WTC11 (cell line): ENCODE data around the gene SLC39A3. TPM values are rescaled to one million over a fixed set of nuclear protein-coding genes. Genes with fewer than 3 reads are reported as not detected.

Experiments used
- ATAC-seq: fragments of 200-7000 bp; cut with Tn5 transposase; 2 replicates; pipeline ENCODE4 v1.10.0; 2021; ENCODE audit warnings: mild to moderate bottlenecking, moderate library complexity
- CTCF ChIA-PET: fragments of 300-600 bp; sonication (Branson Sonifier 250); formaldehyde crosslinking; loops from one replicate; lab custom pipeline; 2021; ENCODE audit warnings: antibody characterized with exemption; lab: Charles Lee
- POLR2A ChIA-PET: fragments of 350-600 bp; sonication (Branson Sonifier 250); formaldehyde crosslinking; loops from one replicate; lab custom pipeline; 2021; ENCODE audit warnings: antibody characterized with exemption; lab: Charles Lee
- DNase-seq: peaks from one replicate; pipeline ENCODE4 v3.0.0; 2021; ENCODE audit warnings: low spot score
- H3K27ac Mint-ChIP-seq: 2 replicates; pipeline ENCODE4 v1.8.0; 2021; ENCODE audit warnings: mixed read lengths
- H3K27me3 Mint-ChIP-seq: 2 replicates; pipeline ENCODE4 v1.8.0; 2021; ENCODE audit warnings: low read depth, mild to moderate bottlenecking, moderate library complexity, mixed read lengths
- H3K36me3 Mint-ChIP-seq: 2 replicates; pipeline ENCODE4 v1.8.0; 2021; ENCODE audit warnings: mixed read lengths
- H3K4me1 Mint-ChIP-seq: 2 replicates; pipeline ENCODE4 v1.8.0; 2022; ENCODE audit warnings: mixed read lengths
- H3K4me3 Mint-ChIP-seq: 2 replicates; pipeline ENCODE4 v1.8.0; 2021; ENCODE audit warnings: mild to moderate bottlenecking, moderate library complexity, mixed read lengths
- H3K9me3 Mint-ChIP-seq: 2 replicates; pipeline ENCODE4 v1.8.0; 2021; ENCODE audit warnings: mixed read lengths
- EMX1 ChIP-seq: fragments of 250-450 bp; sonication (Bioruptor Pico); IDR thresholded peaks from 2 replicates; pipeline ENCODE4 v1.8.0; 2021; ENCODE audit warnings: mild to moderate bottlenecking
- GTF2I ChIP-seq: fragments of 250-450 bp; sonication (Bioruptor Pico); conservative IDR thresholded peaks from 2 replicates; pipeline ENCODE4 v1.4.0; 2021; ENCODE audit warnings: mild to moderate bottlenecking
- HMGA2 ChIP-seq: fragments of 250-450 bp; sonication (Bioruptor Pico); IDR thresholded peaks from 2 replicates; pipeline ENCODE4 v1.4.0; 2021; ENCODE audit warnings: mild to moderate bottlenecking, moderate library complexity
- IRF2 ChIP-seq: sonication (generic); formaldehyde crosslinking; IDR thresholded peaks from 2 replicates; pipeline ENCODE4 v1.8.0; 2022; ENCODE audit warnings: low read depth, missing genetic modification reagents, borderline replicate concordance
- KAT7 ChIP-seq: sonication (generic); formaldehyde crosslinking; IDR thresholded peaks from 2 replicates; pipeline ENCODE4 v1.8.1; 2023; ENCODE audit warnings: missing genetic modification reagents, mild to moderate bottlenecking, borderline replicate concordance
- MXD4 ChIP-seq: fragments of 250-450 bp; sonication (Bioruptor Pico); IDR thresholded peaks from 2 replicates; pipeline ENCODE4 v1.8.0; 2021; ENCODE audit warnings: mild to moderate bottlenecking, moderate library complexity, borderline replicate concordance
- NFATC4 ChIP-seq: fragments of 250-450 bp; sonication (Bioruptor Pico); IDR thresholded peaks from 2 replicates; pipeline ENCODE4 v1.9.0; 2021; ENCODE audit warnings: mild to moderate bottlenecking
- PRRX2 ChIP-seq: fragments of 250-450 bp; sonication (Bioruptor Pico); IDR thresholded peaks from 2 replicates; pipeline ENCODE4 v1.8.0; 2021; ENCODE audit warnings: mild to moderate bottlenecking
- RORB ChIP-seq: fragments of 250-450 bp; sonication (Bioruptor Pico); IDR thresholded peaks from 2 replicates; pipeline ENCODE4 v1.9.0; 2021; ENCODE audit warnings: mild to moderate bottlenecking
- SMAD4 ChIP-seq: sonication (generic); formaldehyde crosslinking; IDR thresholded peaks from 2 replicates; pipeline ENCODE4 v1.8.0; 2022; ENCODE audit warnings: mild to moderate bottlenecking, missing genetic modification reagents
- ZBTB21 ChIP-seq: sonication (generic); formaldehyde crosslinking; IDR thresholded peaks from 2 replicates; pipeline ENCODE4 v1.8.1; 2023; ENCODE audit warnings: mild to moderate bottlenecking, missing genetic modification reagents, borderline replicate concordance
- ZNF232 ChIP-seq: sonication (generic); formaldehyde crosslinking; IDR thresholded peaks from 2 replicates; pipeline ENCODE4 v1.8.0; 2022; ENCODE audit warnings: mild to moderate bottlenecking, missing genetic modification reagents
- ZNF263 ChIP-seq: sonication (generic); formaldehyde crosslinking; IDR thresholded peaks from 2 replicates; pipeline ENCODE4 v1.8.1; 2022; ENCODE audit warnings: low read depth, mild to moderate bottlenecking, moderate library complexity, missing genetic modification reagents
- ZNF317 ChIP-seq: sonication (generic); formaldehyde crosslinking; IDR thresholded peaks from 2 replicates; pipeline ENCODE4 v1.8.1; 2023; ENCODE audit warnings: low read depth, mild to moderate bottlenecking, moderate library complexity, missing genetic modification reagents, borderline replicate concordance
- ZNF396 ChIP-seq: fragments of 250-450 bp; sonication (Bioruptor Pico); IDR thresholded peaks from 2 replicates; pipeline ENCODE4 v1.8.0; 2021; ENCODE audit warnings: mild to moderate bottlenecking, moderate library complexity, borderline replicate concordance
- ZNF671 ChIP-seq: fragments of 250-450 bp; sonication (Bioruptor Pico); IDR thresholded peaks from 2 replicates; pipeline ENCODE4 v1.8.0; 2021; ENCODE audit warnings: mild to moderate bottlenecking
- total RNA-seq: library from RNA; stranded (reverse); gene quantifications from 3 replicates; pipeline ENCODE4 v1.2.3, GENCODE V29; 2021
- TF ChIP-seq, protein P1 (sequence below): sonication (generic); formaldehyde crosslinking; IDR thresholded peaks from 2 replicates; pipeline ENCODE4 v1.8.1; 2022; ENCODE audit warnings: low read depth, missing genetic modification reagents, borderline replicate concordance
- TF ChIP-seq, protein P2 (sequence below): sonication (generic); formaldehyde crosslinking; IDR thresholded peaks from 2 replicates; pipeline ENCODE4 v1.8.0; 2023; ENCODE audit warnings: mild to moderate bottlenecking, missing genetic modification reagents
- TF ChIP-seq, protein P3 (sequence below): sonication (generic); formaldehyde crosslinking; IDR thresholded peaks from 2 replicates; pipeline ENCODE4 v1.8.1; 2022; ENCODE audit warnings: mild to moderate bottlenecking, missing genetic modification reagents, moderate library complexity, borderline replicate concordance
- TF ChIP-seq, protein P4 (sequence below): fragments of 250-450 bp; sonication (Bioruptor Pico); conservative IDR thresholded peaks from 2 replicates; pipeline ENCODE4 v1.9.0; 2021; ENCODE audit warnings: mild to moderate bottlenecking
- TF ChIP-seq, protein P5 (sequence below): fragments of 250-450 bp; sonication (Bioruptor Pico); IDR thresholded peaks from 2 replicates; pipeline ENCODE4 v1.9.0; 2021; ENCODE audit warnings: mild to moderate bottlenecking

The SLC39A3 gene
- total RNA-seq, 1 experiment from 2014 or later, result 38.0 TPM

DNA sequence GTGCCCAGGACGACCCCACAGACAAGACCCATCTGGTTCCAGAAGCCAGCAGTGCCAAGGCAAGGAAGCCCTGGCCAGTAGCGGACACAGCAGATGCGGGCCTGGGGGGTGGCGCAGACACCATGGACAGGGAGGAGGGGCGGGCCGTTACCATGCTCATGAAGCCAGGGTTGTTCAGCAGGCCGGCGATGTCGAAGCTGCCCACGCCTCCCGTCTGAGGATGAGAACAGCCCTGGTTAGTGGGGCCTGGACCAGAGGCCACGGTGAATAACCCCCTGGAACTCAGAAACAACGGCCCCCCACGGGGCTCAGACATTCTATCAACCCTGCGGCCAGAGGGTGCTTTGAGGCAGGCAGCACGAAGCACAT, 21.5 kb upstream of the SLC39A3 start (continued):
- TF ChIP-seq, protein P1, sequence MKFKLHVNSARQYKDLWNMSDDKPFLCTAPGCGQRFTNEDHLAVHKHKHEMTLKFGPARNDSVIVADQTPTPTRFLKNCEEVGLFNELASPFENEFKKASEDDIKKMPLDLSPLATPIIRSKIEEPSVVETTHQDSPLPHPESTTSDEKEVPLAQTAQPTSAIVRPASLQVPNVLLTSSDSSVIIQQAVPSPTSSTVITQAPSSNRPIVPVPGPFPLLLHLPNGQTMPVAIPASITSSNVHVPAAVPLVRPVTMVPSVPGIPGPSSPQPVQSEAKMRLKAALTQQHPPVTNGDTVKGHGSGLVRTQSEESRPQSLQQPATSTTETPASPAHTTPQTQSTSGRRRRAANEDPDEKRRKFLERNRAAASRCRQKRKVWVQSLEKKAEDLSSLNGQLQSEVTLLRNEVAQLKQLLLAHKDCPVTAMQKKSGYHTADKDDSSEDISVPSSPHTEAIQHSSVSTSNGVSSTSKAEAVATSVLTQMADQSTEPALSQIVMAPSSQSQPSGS (CRISPR knock-in tag), result no peak
- no peak for TF ChIP-seq GTF2I (CRISPR knock-in tag)

DNA sequence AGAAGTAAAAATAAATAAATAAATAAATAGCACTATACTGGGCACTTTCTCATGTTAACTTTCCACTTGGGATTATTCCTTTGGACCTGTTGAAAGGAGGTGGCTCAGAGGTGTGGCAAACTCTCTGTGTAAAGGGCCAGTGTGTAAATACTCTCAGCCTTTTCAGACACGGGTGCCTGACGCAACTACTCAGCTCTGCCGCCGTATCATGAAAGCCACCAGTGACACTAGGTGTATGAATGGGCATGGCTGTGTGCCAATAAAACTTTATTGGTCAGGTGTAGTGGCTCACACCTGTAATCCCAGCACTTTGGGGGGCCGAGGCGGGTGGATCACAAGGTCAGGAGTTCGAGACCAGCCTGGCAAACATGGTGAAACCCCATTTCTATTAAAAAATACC, 20.1 kb upstream of the SLC39A3 start:
- H3K27me3 Mint-ChIP-seq, result no peaks in the 10 kb centered on the region
- no peak for TF ChIP-seq ZNF671 (CRISPR knock-in tag)
- TF ChIP-seq ZNF232 (CRISPR knock-in tag), result no peak
- TF ChIP-seq ZNF317 (CRISPR knock-in tag), result no peak
- TF ChIP-seq KAT7 (CRISPR knock-in tag), result no peak
- TF ChIP-seq PRRX2 (CRISPR knock-in tag), result no peak
- no peak for TF ChIP-seq HMGA2 (CRISPR knock-in tag)
- no peak for TF ChIP-seq NFATC4 (CRISPR knock-in tag)
- TF ChIP-seq, protein P2, sequence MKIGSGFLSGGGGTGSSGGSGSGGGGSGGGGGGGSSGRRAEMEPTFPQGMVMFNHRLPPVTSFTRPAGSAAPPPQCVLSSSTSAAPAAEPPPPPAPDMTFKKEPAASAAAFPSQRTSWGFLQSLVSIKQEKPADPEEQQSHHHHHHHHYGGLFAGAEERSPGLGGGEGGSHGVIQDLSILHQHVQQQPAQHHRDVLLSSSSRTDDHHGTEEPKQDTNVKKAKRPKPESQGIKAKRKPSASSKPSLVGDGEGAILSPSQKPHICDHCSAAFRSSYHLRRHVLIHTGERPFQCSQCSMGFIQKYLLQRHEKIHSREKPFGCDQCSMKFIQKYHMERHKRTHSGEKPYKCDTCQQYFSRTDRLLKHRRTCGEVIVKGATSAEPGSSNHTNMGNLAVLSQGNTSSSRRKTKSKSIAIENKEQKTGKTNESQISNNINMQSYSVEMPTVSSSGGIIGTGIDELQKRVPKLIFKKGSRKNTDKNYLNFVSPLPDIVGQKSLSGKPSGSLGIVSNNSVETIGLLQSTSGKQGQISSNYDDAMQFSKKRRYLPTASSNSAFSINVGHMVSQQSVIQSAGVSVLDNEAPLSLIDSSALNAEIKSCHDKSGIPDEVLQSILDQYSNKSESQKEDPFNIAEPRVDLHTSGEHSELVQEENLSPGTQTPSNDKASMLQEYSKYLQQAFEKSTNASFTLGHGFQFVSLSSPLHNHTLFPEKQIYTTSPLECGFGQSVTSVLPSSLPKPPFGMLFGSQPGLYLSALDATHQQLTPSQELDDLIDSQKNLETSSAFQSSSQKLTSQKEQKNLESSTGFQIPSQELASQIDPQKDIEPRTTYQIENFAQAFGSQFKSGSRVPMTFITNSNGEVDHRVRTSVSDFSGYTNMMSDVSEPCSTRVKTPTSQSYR (CRISPR knock-in tag), result no peak
- TF ChIP-seq ZNF396 (CRISPR knock-in tag), result no peak
- TF ChIP-seq MXD4 (CRISPR knock-in tag), result no peak
- H3K9me3 Mint-ChIP-seq, result no peaks in the 10 kb centered on the region
- H3K4me3 Mint-ChIP-seq, result no peak overlapping the region
- no peak overlapping the region for H3K27ac Mint-ChIP-seq
- ChIA-PET POLR2A (no interaction called here), CTCF (interaction anchor here (0.8 kb wide), 1 partner anchor 11 kb away, joined by 3 read pairs; no protein-coding TSS in a partner anchor)
- no peaks in the 10 kb centered on the region for H3K4me1 Mint-ChIP-seq
- DNase-seq (no peak), ATAC-seq (no peak)
- H3K36me3 Mint-ChIP-seq, result peaks cover 43% of the 10 kb centered on the region

DNA sequence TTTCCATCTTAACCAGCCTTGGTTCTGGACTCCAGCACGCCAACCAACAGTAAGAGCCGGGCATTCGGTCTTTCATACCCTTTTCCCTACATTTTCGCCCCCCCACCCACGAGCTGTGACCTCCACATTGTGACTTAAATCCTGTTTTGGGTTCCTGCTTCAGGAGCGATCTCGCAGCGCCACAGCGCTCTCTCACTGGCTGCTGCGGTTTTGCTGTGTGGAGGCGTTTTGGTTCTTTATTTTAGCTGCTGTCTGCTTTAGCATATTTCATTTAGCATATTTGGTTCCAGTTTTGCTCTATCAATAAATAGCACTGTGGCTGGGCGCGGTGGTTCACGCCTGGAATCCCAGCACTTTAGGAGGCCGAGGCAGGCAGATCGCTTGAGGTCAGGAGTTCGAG, 19.5 kb upstream of the SLC39A3 start:
- no peaks in the 10 kb centered on the region for H3K27me3 Mint-ChIP-seq
- CTCF ChIA-PET, result interaction anchor here (1.0 kb wide), 1 partner anchor 122 kb away, joined by 3 read pairs; no protein-coding TSS in a partner anchor
- ATAC-seq, result no peak

More for the DNA sequence above, 19.5 kb upstream of the SLC39A3 start:
- no peak overlapping the region for H3K27ac Mint-ChIP-seq
- POLR2A ChIA-PET, result no interaction called here
- H3K36me3 Mint-ChIP-seq, result peaks cover 44% of the 10 kb centered on the region
- no peak for DNase-seq
- no peak overlapping the region for H3K4me3 Mint-ChIP-seq
- TF ChIP-seq RORB (CRISPR knock-in tag), result no peak
- TF ChIP-seq, protein P3, sequence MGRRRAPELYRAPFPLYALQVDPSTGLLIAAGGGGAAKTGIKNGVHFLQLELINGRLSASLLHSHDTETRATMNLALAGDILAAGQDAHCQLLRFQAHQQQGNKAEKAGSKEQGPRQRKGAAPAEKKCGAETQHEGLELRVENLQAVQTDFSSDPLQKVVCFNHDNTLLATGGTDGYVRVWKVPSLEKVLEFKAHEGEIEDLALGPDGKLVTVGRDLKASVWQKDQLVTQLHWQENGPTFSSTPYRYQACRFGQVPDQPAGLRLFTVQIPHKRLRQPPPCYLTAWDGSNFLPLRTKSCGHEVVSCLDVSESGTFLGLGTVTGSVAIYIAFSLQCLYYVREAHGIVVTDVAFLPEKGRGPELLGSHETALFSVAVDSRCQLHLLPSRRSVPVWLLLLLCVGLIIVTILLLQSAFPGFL, result no peak
- no peak for TF ChIP-seq EMX1
- TF ChIP-seq SMAD4 (CRISPR knock-in tag), result no peak
- no peak for TF ChIP-seq IRF2
- no peak for TF ChIP-seq ZBTB21
- no peak for TF ChIP-seq ZNF263 (CRISPR knock-in tag)
- TF ChIP-seq, protein P4, sequence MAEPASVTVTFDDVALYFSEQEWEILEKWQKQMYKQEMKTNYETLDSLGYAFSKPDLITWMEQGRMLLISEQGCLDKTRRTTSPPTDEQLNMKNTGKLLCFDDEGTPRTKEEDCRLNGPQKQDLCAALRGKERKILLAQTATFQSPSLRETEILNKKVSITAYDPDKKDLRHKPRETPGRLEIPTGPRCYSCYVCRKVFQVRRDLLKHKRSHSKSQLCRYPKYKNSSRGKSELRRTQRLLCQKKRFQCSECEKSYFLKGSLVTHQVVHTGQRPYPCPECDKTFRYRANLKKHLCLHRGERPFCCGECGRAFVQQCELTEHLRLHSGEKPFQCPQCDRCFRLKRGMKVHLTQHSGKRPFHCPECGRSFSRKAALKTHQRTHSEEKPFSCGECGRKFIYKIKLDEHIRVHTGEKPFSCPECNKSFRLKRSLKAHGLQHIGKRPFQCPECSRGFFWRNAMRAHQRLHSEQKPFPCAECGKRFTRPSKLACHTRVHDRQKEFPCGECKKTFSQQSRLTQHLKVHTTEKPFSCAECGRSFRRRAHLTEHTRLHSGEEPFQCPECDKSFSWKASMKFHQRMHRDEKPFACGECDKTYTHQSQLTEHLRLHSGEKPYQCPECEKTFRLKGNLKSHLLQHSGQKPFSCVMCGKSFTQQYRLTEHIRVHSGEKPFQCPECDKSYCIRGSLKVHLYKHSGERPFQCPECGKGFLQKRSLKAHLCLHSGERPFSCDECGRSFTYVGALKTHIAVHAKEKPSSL, result no peak
- TF ChIP-seq, protein P5, sequence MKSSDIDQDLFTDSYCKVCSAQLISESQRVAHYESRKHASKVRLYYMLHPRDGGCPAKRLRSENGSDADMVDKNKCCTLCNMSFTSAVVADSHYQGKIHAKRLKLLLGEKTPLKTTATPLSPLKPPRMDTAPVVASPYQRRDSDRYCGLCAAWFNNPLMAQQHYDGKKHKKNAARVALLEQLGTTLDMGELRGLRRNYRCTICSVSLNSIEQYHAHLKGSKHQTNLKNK (CRISPR knock-in tag), result no peak
- no peaks in the 10 kb centered on the region for H3K4me1 Mint-ChIP-seq
- H3K9me3 Mint-ChIP-seq, result no peaks in the 10 kb centered on the region
